Kidney (tissue), 14 donors: Measurements from ENCODE around the gene FAM83B. TPM values are rescaled to one million over a fixed set of nuclear protein-coding genes. Genes with fewer than 3 reads are reported as not detected.

Experiments used
- DNase-seq, 5 donors: peaks; one replicate each; pipeline ENCODE4 v3.0.0-alpha.2; 2013 to 2020
- FAIRE-seq: peaks from 2 replicates; lab custom pipeline; 2012; peaks lifted over from hg19 to GRCh38; lab: Jason Lieb, UNC
- H3K27ac ChIP-seq, 2 donors: one replicate each; pipeline ENCODE4 v1.7.0; 2013; ENCODE audit warnings: low read depth in 2 of 2, low read length in 2 of 2, inconsistent platforms in 1 of 2
- H3K27me3 ChIP-seq: one replicate; pipeline ENCODE4 v1.7.1; 2013; ENCODE audit warnings: low read length, inconsistent platforms; ENCODE audit not compliant: control insufficient read depth, insufficient read depth
- H3K36me3 ChIP-seq, 3 donors: one replicate each; pipeline versions ENCODE4 v1.7.0 to v1.7.1; 2013; ENCODE audit warnings: low read length in 3 of 3, control low read depth in 1 of 3, inconsistent platforms in 1 of 3; ENCODE audit not compliant: insufficient read depth in 3 of 3, control insufficient read depth in 2 of 3
- H3K4me1 ChIP-seq, 3 donors: one replicate each; pipeline versions ENCODE4 v1.7.0 to v1.7.1; 2013; ENCODE audit warnings: low read length in 3 of 3, inconsistent platforms in 1 of 3, low read depth in 1 of 3; ENCODE audit not compliant: control insufficient read depth in 2 of 3, insufficient read depth in 2 of 3
- H3K4me3 ChIP-seq, 3 donors: one replicate each; pipeline versions ENCODE4 v1.7.0 to v1.8.1; 2013; ENCODE audit warnings: low read length in 3 of 3, control low read depth in 1 of 3, inconsistent platforms in 1 of 3
- H3K9ac ChIP-seq, 3 donors: one replicate each; pipeline versions ENCODE4 v1.7.0 to v1.7.1; 2013; ENCODE audit warnings: low read length in 3 of 3, control low read depth in 1 of 3, inconsistent platforms in 1 of 3
- H3K9me3 ChIP-seq, 3 donors: one replicate each; pipeline versions ENCODE4 v1.7.0 to v1.7.1; 2013; ENCODE audit warnings: low read length in 3 of 3, control low read depth in 1 of 3, inconsistent platforms in 1 of 3; ENCODE audit not compliant: control insufficient read depth in 2 of 3, insufficient read depth in 1 of 3
- intact Hi-C: fragments of 100-400 bp; cut with DNase I; formaldehyde crosslinking; loops from one replicate; pipeline ENCODE4 v1.11.1; 2022
- polyA plus RNA-seq: library from polyadenylated mRNA; stranded (reverse); fragments of 350-450 nt; fragmentation: Illumina TruSeq; extraction: RNeasy Lipid Tissue Mini Kit (QIAGEN cat#74804); gene quantifications from one replicate; pipeline ENCODE4 v1.2.3, GENCODE V29; 2014; ENCODE audit warnings: low read depth, low replicate concordance; ENCODE audit not compliant: insufficient read depth
- total RNA-seq: library from RNA; stranded (reverse); fragmentation: NEBNext Ultra II Directional; extraction: Animal tissue kit (Norgen Biotek cat#: 25700); gene quantifications from one replicate; pipeline ENCODE4 v1.2.1, GENCODE V29; 2021
- TF ChIP-seq, protein P1 (sequence below): IDR thresholded peaks from 3 replicates; pipeline ENCODE4 v1.5.1; 2012; ENCODE audit warnings: mild to moderate bottlenecking, moderate library complexity, borderline replicate concordance; ENCODE audit not compliant: insufficient read depth; ENCODE audit errors: extremely low read depth
- donor health status: control.
- donor health status: control.
- donor health status: control.
- donor health status: control.
- donor health status: control.
- donor health status: DM: yes; HTN: yes; CAD: no.
- donor health status: Normal renal cell carcinoma (clear cell type).

The FAM83B gene
- total and polyA plus RNA-seq, 2 donors from 2014 or later = 0.77 to 12.7 TPM

DNA sequence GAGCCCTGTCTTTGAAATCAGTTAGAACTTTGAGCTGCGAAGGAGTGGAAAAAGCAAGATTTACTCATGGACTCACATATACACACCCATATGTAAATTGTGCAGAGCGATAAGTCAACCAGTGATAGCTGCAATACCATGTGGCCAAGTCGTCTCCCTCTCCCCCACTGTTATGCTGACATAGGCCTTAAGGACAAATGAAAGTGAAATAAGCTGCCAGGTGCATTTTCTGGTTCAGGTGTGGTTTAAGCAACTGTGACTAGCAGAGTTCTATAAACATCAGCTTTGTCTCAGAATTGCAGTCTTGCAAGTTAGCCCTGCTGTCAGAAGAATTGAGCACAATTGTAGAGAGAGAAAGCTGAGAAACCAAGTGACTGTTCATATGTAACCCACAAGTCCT is 9.6 kb downstream of the FAM83B start:
- Histone ChIP-seq H3K4me1 (no peaks in the 10 kb centered on the region), H3K9ac (no peak overlapping the region), H3K4me3 (peak overlapping the region in 1 of 3 donors; percentile 10), H3K27ac (peak overlapping the region in 1 of 2 donors; percentile 18), H3K36me3 (no peaks in the 10 kb centered on the region), H3K27me3 (no peaks in the 10 kb centered on the region), H3K9me3 (peaks cover 0 to 4% (median 0%) of the 10 kb centered on the region in 3 donors)
- DNase-seq (peak in 2 of 5 donors; percentile 21 to 49), FAIRE-seq (no peak)
- TF ChIP-seq, protein P1, sequence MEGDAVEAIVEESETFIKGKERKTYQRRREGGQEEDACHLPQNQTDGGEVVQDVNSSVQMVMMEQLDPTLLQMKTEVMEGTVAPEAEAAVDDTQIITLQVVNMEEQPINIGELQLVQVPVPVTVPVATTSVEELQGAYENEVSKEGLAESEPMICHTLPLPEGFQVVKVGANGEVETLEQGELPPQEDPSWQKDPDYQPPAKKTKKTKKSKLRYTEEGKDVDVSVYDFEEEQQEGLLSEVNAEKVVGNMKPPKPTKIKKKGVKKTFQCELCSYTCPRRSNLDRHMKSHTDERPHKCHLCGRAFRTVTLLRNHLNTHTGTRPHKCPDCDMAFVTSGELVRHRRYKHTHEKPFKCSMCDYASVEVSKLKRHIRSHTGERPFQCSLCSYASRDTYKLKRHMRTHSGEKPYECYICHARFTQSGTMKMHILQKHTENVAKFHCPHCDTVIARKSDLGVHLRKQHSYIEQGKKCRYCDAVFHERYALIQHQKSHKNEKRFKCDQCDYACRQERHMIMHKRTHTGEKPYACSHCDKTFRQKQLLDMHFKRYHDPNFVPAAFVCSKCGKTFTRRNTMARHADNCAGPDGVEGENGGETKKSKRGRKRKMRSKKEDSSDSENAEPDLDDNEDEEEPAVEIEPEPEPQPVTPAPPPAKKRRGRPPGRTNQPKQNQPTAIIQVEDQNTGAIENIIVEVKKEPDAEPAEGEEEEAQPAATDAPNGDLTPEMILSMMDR = no peak
- intact Hi-C loops = no loop called here

DNA sequence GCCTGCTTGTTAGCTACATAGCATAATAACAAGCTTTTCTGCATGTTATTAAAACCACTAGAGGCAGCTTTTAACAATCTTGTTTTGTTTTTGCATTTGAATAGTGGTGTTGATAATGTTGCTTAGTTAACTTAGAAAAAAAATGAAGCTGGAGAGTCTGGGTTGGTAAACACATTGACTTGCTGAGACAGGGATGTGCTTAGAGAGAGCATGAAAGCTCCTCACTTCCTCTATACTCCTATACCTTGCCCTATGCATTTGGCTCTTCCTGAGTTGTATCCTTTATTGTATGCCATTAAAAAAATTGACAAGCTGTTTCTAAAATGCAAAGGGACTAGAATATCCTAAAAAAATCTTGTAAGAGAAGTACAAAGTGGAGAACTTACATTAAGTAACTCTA is 13.6 kb downstream of the FAM83B start:
- TF ChIP-seq, protein P1 = no peak
- peaks cover 0 to 2% (median 0%) of the 10 kb centered on the region in 3 donors for H3K4me1 ChIP-seq
- intact Hi-C loops = no loop called here
- no peaks in the 10 kb centered on the region for H3K36me3 ChIP-seq
- FAIRE-seq = no peak
- H3K9ac ChIP-seq = no peak overlapping the region
- H3K9me3 ChIP-seq = no peaks in the 10 kb centered on the region
- no peak overlapping the region for H3K27ac ChIP-seq
- no peaks in the 10 kb centered on the region for H3K27me3 ChIP-seq
- no peak overlapping the region for H3K4me3 ChIP-seq
- no peak for DNase-seq

DNA sequence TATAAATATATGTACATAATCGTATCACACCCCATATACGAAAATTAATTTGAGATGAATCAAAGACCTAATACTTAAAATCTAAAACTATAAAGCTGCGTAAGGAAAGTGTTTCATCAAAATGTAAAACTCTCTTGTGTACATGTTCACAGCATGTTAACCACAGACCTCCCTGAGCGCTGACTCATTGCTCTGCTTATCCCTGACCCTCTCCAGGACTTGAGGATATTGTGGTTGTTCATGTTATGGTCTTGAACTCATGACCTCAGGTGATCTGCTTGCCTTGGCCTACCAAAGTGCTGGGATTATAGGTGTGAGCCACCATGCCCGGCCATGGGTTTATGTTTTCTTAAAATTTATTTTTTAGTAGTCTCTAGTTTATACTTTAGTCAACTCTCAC is 14.2 kb downstream of the FAM83B start:
- H3K4me3 ChIP-seq = no peak overlapping the region
- H3K27me3 ChIP-seq = no peaks in the 10 kb centered on the region
- FAIRE-seq (no peak), DNase-seq (no peak)
- peaks cover 0 to 4% (median 2%) of the 10 kb centered on the region in 3 donors for H3K4me1 ChIP-seq
- TF ChIP-seq, protein P1 = no peak
- H3K36me3 ChIP-seq = no peaks in the 10 kb centered on the region
- H3K27ac ChIP-seq = no peak overlapping the region
- H3K9me3 ChIP-seq = no peaks in the 10 kb centered on the region
- H3K9ac ChIP-seq = no peak overlapping the region
- intact Hi-C loops = no loop called here

DNA sequence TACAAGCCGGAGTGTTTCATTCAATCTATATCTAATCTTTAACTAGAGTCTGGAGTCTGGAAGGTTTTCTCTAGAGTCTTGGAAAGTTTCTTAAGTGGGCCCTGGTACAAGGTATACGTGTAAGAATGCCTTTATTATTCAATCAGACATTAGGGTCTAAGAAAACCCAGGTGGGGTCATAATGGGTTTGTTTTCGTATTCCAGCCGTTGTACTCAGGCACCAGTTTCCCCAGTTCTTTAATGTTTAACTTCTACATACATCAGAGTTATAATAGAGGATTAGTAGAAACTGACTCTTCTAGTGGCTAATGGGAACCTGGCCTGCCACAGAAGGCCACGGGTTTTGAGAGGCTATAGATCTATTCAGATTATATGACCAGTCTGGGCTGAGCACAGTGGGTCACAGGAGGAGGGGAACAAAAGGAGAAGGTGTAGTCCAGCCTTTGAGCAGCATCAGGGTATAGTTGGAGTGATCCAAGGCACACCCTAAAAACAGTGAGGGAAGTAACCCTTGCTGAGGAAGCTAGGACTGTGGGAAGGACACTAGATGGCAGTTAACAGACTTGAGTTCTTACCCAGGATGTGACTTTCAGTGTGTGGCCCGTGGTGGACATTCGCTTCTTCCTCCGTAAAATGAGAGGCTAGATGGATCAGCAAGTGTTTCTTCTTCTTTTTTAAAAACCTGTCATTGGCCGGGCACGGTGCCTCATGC is 15.5 kb downstream of the FAM83B start:
- peak in 2 of 5 donors; percentile 50 to 61 for DNase-seq

More for the DNA sequence above, 15.5 kb downstream of the FAM83B start:
- no peaks in the 10 kb centered on the region for H3K27me3 ChIP-seq
- FAIRE-seq = no peak
- peaks cover 0 to 4% (median 2%) of the 10 kb centered on the region in 3 donors for H3K4me1 ChIP-seq
- H3K9ac ChIP-seq = no peak overlapping the region
- no peak overlapping the region for H3K4me3 ChIP-seq
- TF ChIP-seq, protein P1 = no peak
- H3K27ac ChIP-seq = no peak overlapping the region
- H3K9me3 ChIP-seq = no peaks in the 10 kb centered on the region
- H3K36me3 ChIP-seq = no peaks in the 10 kb centered on the region
- intact Hi-C loops = no loop called here
